ENCODE measurements around the gene ACBD6.

The ACBD6 gene

GRCh38 chr1:180267211-180267561 lies 235.2 kb downstream of the ACBD6 start:
- no peak for DNase-seq

GRCh38 chr1:180266275-180267210 lies 235.8 kb downstream of the ACBD6 start:
- DNase-seq, result no peak

- DNase-seq, result no peak
Observed at GRCh38 chr1:180265871-180266270, 236.5 kb downstream of the ACBD6 start.

- DNase-seq, result no peak
Observed at GRCh38 chr1:180265201-180265600, 237.2 kb downstream of the ACBD6 start.

- DNase-seq, result no peak
Observed at GRCh38 chr1:180264595-180264994, 237.8 kb downstream of the ACBD6 start.

GRCh38 chr1:180262628-180263488 lies 239.5 kb downstream of the ACBD6 start:
- DNase-seq, result no peak

- DNase-seq, result no peak
Observed at GRCh38 chr1:180261524-180262155, 240.7 kb downstream of the ACBD6 start.

- no peak for DNase-seq
Observed at GRCh38 chr1:180261030-180261429, 241.3 kb downstream of the ACBD6 start.

GRCh38 chr1:180260541-180260940 lies 241.8 kb downstream of the ACBD6 start:
- no peak for DNase-seq

- DNase-seq, result no peak
Observed at GRCh38 chr1:180259431-180260338, 242.7 kb downstream of the ACBD6 start.

- DNase-seq, result no peak
Observed at GRCh38 chr1:180258935-180259334, 243.4 kb downstream of the ACBD6 start.

GRCh38 chr1:180258290-180258689 lies 244.1 kb downstream of the ACBD6 start:
- DNase-seq, result no peak

- DNase-seq, result no peak
Observed at GRCh38 chr1:180257486-180257885, 244.9 kb downstream of the ACBD6 start.

GRCh38 chr1:180257028-180257386 lies 245.4 kb downstream of the ACBD6 start:
- no peak for DNase-seq

GRCh38 chr1:180256341-180257027 lies 245.9 kb downstream of the ACBD6 start:
- no peak for DNase-seq

GRCh38 chr1:180255536-180256340 lies 246.6 kb downstream of the ACBD6 start:
- no peak for DNase-seq

- DNase-seq, result no peak
Observed at GRCh38 chr1:180254854-180255253, 247.5 kb downstream of the ACBD6 start.

GRCh38 chr1:180254496-180254819 lies 247.9 kb downstream of the ACBD6 start:
- DNase-seq, result no peak

- no peak for DNase-seq
Observed at GRCh38 chr1:180253585-180254495, 248.5 kb downstream of the ACBD6 start.

All from NCI-H187 treated with DMSO at 0.1 percent for 48 hours (cell line).